Liver (tissue), 9 donors: Measurements from ENCODE around the gene TENM3. TPM values are rescaled to one million over a fixed set of nuclear protein-coding genes. Genes with fewer than 3 reads are reported as not detected.

Source experiments
- DNase-seq: peaks from one replicate; pipeline ENCODE4 v3.0.0-alpha.2; 2017; ENCODE audit warnings: low spot score
- H3K27ac ChIP-seq, 2 donors: one replicate each; pipeline ENCODE4 v1.7.0; 2013; ENCODE audit warnings: inconsistent platforms in 2 of 2, low read length in 2 of 2, control low read depth in 1 of 2, low read depth in 1 of 2, mild to moderate bottlenecking in 1 of 2
- H3K27me3 ChIP-seq, 4 donors: one replicate each; pipeline versions ENCODE4 v1.6.1 to v1.7.0; 2013; ENCODE audit warnings: low read length in 3 of 4, inconsistent platforms in 1 of 4, mild to moderate bottlenecking in 1 of 4, moderate library complexity in 1 of 4; ENCODE audit not compliant: control insufficient read depth in 4 of 4, insufficient read depth in 4 of 4
- H3K36me3 ChIP-seq, 4 donors: one replicate each; pipeline versions ENCODE4 v1.6.1 to v1.7.0; 2013; ENCODE audit warnings: low read length in 3 of 4, mild to moderate bottlenecking in 3 of 4, low read depth in 1 of 4, moderate library complexity in 1 of 4; ENCODE audit not compliant: control insufficient read depth in 4 of 4, insufficient read depth in 3 of 4
- H3K4me1 ChIP-seq, 4 donors: one replicate each; pipeline versions ENCODE4 v1.6.1 to v1.7.0; 2013; ENCODE audit warnings: low read length in 3 of 4, mild to moderate bottlenecking in 3 of 4, moderate library complexity in 1 of 4; ENCODE audit not compliant: control insufficient read depth in 4 of 4, insufficient read depth in 4 of 4
- H3K4me3 ChIP-seq, 3 donors: one replicate each; pipeline versions ENCODE4 v1.6.1 to v1.7.0; 2013; ENCODE audit warnings: low read length in 3 of 3, control low read depth in 1 of 3, low read depth in 1 of 3, mild to moderate bottlenecking in 1 of 3
- H3K9ac ChIP-seq, 2 donors: one replicate each; pipeline ENCODE4 v1.7.0; 2013; ENCODE audit warnings: low read length in 2 of 2, mild to moderate bottlenecking in 2 of 2, moderate library complexity in 2 of 2, control low read depth in 1 of 2, low read depth in 1 of 2
- H3K9me3 ChIP-seq, 4 donors: one replicate each; pipeline versions ENCODE4 v1.6.1 to v1.7.0; 2013; ENCODE audit warnings: low read length in 3 of 4; ENCODE audit not compliant: control insufficient read depth in 4 of 4
- EGR1 ChIP-seq, 2 donors: IDR thresholded peaks; 2 replicates each; pipeline ENCODE4 v1.6.1; 2016 to 2018; ENCODE audit warnings: antibody characterized with exemption in 2 of 2, low read depth in 2 of 2
- FOXA1 ChIP-seq: IDR thresholded peaks from 2 replicates; pipeline ENCODE4 v1.6.1; 2016; ENCODE audit warnings: antibody characterized with exemption
- FOXA2 ChIP-seq: IDR thresholded peaks from 2 replicates; pipeline ENCODE4 v1.6.1; 2016; ENCODE audit warnings: antibody characterized with exemption
- GABPA ChIP-seq, 2 donors: IDR thresholded peaks in 1 of 2; conservative IDR thresholded peaks in 1 of 2; 2 replicates each; pipeline ENCODE4 v1.6.1; 2016; ENCODE audit warnings: antibody characterized with exemption in 2 of 2, mild to moderate bottlenecking in 1 of 2, moderate library complexity in 1 of 2
- HNF4G ChIP-seq: IDR thresholded peaks from 2 replicates; pipeline ENCODE4 v1.6.1; 2016; ENCODE audit warnings: antibody characterized with exemption
- JUND ChIP-seq, 2 donors: IDR thresholded peaks; 2 replicates each; pipeline ENCODE4 v1.6.1; 2016; ENCODE audit warnings: antibody characterized with exemption in 2 of 2
- NR2F2 ChIP-seq: IDR thresholded peaks from 2 replicates; pipeline ENCODE4 v1.6.1; 2016; ENCODE audit warnings: antibody characterized with exemption
- RAD21 ChIP-seq, 2 donors: IDR thresholded peaks; 2 replicates each; pipeline ENCODE4 v1.6.1; 2016; ENCODE audit warnings: antibody characterized with exemption in 2 of 2, mild to moderate bottlenecking in 2 of 2
- RXRA ChIP-seq, 2 donors: IDR thresholded peaks; 2 replicates each; pipeline ENCODE4 v1.6.1; 2017 to 2018; ENCODE audit warnings: antibody characterized with exemption in 2 of 2, mild to moderate bottlenecking in 1 of 2
- SP1 ChIP-seq: IDR thresholded peaks from 2 replicates; pipeline ENCODE4 v1.6.1; 2018; ENCODE audit warnings: antibody characterized with exemption, mild to moderate bottlenecking
- TAF1 ChIP-seq: conservative IDR thresholded peaks from 2 replicates; pipeline ENCODE4 v1.6.1; 2016; ENCODE audit warnings: antibody characterized with exemption, mild to moderate bottlenecking
- YY1 ChIP-seq: IDR thresholded peaks from 2 replicates; pipeline ENCODE4 v1.6.1; 2016; ENCODE audit warnings: antibody characterized with exemption, mild to moderate bottlenecking
- WGBS: extraction: QIAGEN DNeasy Blood & Tissue Kit; methylation state at CpG from one replicate; pipeline ENCODE4 v1.1.7; 2013; 5-methylcytosine and 5-hydroxymethylcytosine counted together
- polyA plus RNA-seq, 2 donors: library from polyadenylated mRNA; stranded (reverse) in 1 of 2; unstranded in 1 of 2; fragments of 200-250 nt in 1 of 2; fragments of >200 nt in 1 of 2; fragmentation: Nextera tagmentation in 1 of 2; extraction: Ambion mirVana in 1 of 2; gene quantifications; one replicate each; pipeline versions ENCODE4 v1.2.1 to v1.2.3, GENCODE V29; 2013 to 2015
- total RNA-seq, 2 donors: library from RNA; depleted of rRNA; stranded (reverse); fragments of >200 nt; gene quantifications; one replicate each; pipeline ENCODE4 v1.2.3, GENCODE V29; 2014
- TF ChIP-seq, protein P1 (sequence below): IDR thresholded peaks from 2 replicates; pipeline ENCODE4 v1.6.1; 2016; ENCODE audit warnings: antibody characterized with exemption
- TF ChIP-seq, protein P2 (sequence below): IDR thresholded peaks from 2 replicates; pipeline ENCODE4 v1.6.1; 2016; ENCODE audit warnings: antibody characterized with exemption
- TF ChIP-seq, protein P3 (sequence below): IDR thresholded peaks from 2 replicates; pipeline ENCODE4 v1.6.1; 2016; ENCODE audit warnings: antibody characterized with exemption
- TF ChIP-seq, protein P4 (sequence below): fragments of 150-350 bp; IDR thresholded peaks from 2 replicates; pipeline ENCODE4 v1.5.1; 2017; ENCODE audit warnings: improper control_type of control experiment, low read depth, low read length; ENCODE audit not compliant: missing input control
- TF ChIP-seq, protein P5 (sequence below): IDR thresholded peaks from 2 replicates; pipeline ENCODE4 v1.6.1; 2016; ENCODE audit warnings: antibody characterized with exemption, mild to moderate bottlenecking
- donor health status: healthy.
- donor health status: healthy.
- donor health status: healthy.
- donor health status: healthy.
- donor health status: healthy.

The TENM3 gene
- total and polyA plus RNA-seq, 4 donors, result 0.32 to 16.8 (median 0.70) TPM

DNA sequence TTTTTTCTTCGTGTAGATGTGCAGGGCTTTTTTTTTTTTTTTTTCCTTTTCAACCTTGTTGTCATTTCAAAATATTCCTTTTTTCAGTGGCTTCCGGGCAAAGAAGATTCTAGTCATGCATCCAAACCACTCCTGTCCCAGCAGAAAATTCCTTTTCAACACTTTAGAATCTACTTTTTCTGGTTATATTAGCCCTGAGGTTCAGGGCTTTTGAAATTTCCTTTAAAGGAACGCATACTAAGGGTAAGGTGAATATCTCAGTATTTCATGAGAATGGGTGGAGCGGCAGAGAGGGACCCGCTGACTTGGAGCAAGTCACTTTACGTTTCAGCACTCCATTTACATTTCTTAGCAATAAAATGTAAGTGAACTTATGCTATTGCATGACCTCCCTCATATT is 15.6 kb upstream of the TENM3 start (continued):
- TF ChIP-seq, protein P1, sequence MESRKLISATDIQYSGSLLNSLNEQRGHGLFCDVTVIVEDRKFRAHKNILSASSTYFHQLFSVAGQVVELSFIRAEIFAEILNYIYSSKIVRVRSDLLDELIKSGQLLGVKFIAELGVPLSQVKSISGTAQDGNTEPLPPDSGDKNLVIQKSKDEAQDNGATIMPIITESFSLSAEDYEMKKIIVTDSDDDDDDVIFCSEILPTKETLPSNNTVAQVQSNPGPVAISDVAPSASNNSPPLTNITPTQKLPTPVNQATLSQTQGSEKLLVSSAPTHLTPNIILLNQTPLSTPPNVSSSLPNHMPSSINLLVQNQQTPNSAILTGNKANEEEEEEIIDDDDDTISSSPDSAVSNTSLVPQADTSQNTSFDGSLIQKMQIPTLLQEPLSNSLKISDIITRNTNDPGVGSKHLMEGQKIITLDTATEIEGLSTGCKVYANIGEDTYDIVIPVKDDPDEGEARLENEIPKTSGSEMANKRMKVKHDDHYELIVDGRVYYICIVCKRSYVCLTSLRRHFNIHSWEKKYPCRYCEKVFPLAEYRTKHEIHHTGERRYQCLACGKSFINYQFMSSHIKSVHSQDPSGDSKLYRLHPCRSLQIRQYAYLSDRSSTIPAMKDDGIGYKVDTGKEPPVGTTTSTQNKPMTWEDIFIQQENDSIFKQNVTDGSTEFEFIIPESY, result no peak
- TF ChIP-seq, protein P2, sequence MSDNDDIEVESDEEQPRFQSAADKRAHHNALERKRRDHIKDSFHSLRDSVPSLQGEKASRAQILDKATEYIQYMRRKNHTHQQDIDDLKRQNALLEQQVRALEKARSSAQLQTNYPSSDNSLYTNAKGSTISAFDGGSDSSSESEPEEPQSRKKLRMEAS, result no peak
- TF ChIP-seq, protein P3, sequence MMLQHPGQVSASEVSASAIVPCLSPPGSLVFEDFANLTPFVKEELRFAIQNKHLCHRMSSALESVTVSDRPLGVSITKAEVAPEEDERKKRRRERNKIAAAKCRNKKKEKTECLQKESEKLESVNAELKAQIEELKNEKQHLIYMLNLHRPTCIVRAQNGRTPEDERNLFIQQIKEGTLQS, result no peak
- no peak for TF ChIP-seq GABPA (IDR thresholded peaks at IDR 0.05 in 1 of 2, conservative IDR thresholded peaks at IDR 0.05 in 1 of 2)
- no peak for TF ChIP-seq EGR1 (IDR thresholded peaks at IDR 0.05; ENCODE audit: low read depth in 2 of 2)

DNA sequence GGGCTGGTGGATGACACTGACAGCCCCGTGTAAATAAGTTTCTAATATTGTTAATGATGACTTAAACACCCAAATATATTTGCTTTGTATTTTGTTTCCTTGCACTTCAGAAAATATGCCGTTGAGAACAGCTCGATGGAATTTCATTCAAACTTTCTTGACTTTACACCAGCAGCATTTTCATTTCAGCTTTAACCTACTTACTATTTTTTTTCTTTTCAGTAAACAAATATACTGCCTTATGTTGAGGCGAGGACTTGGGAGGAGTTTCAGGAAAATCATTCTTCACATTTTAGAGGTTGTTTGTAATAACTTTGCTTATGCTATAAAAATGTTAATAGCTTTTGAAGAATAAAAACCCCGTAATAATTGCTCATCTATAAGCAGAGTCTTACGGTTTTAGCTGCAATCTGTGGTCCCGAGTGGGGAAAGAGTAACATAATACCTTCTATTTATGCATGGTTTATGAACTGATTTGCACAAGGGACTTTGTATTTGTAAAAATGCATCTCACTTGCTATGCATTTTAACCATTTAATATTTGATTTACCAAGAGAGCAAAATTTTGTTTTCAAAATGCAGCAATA is 14.1 kb upstream of the TENM3 start:
- 84% methylated on average over 7 of the region's 7 CpGs for WGBS
- H3K27me3 ChIP-seq, result no peaks in the 10 kb centered on the region
- no peak for DNase-seq

More for the DNA sequence above, 14.1 kb upstream of the TENM3 start:
- Histone ChIP-seq H3K36me3 (no peaks in the 10 kb centered on the region), H3K4me3 (no peak overlapping the region), H3K4me1 (peaks cover 2 to 6% (median 3%) of the 10 kb centered on the region in 4 donors), H3K27ac (no peak overlapping the region), H3K9me3 (no peaks in the 10 kb centered on the region), H3K9ac (no peak overlapping the region)
- TF ChIP-seq FOXA1 (no peak), HNF4G (no peak), JUND (IDR thresholded peaks at IDR 0.05) (no peak), YY1 (no peak), RXRA (IDR thresholded peaks at IDR 0.05) (no peak), EGR1 (IDR thresholded peaks at IDR 0.05; ENCODE audit: low read depth in 2 of 2) (no peak), FOXA2 (no peak), RAD21 (IDR thresholded peaks at IDR 0.05) (no peak), GABPA (IDR thresholded peaks at IDR 0.05 in 1 of 2, conservative IDR thresholded peaks at IDR 0.05 in 1 of 2) (no peak), NR2F2 (no peak), TAF1 (no peak), SP1 (no peak)
- TF ChIP-seq, protein P4, sequence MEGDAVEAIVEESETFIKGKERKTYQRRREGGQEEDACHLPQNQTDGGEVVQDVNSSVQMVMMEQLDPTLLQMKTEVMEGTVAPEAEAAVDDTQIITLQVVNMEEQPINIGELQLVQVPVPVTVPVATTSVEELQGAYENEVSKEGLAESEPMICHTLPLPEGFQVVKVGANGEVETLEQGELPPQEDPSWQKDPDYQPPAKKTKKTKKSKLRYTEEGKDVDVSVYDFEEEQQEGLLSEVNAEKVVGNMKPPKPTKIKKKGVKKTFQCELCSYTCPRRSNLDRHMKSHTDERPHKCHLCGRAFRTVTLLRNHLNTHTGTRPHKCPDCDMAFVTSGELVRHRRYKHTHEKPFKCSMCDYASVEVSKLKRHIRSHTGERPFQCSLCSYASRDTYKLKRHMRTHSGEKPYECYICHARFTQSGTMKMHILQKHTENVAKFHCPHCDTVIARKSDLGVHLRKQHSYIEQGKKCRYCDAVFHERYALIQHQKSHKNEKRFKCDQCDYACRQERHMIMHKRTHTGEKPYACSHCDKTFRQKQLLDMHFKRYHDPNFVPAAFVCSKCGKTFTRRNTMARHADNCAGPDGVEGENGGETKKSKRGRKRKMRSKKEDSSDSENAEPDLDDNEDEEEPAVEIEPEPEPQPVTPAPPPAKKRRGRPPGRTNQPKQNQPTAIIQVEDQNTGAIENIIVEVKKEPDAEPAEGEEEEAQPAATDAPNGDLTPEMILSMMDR, result no peak
- TF ChIP-seq, protein P5, sequence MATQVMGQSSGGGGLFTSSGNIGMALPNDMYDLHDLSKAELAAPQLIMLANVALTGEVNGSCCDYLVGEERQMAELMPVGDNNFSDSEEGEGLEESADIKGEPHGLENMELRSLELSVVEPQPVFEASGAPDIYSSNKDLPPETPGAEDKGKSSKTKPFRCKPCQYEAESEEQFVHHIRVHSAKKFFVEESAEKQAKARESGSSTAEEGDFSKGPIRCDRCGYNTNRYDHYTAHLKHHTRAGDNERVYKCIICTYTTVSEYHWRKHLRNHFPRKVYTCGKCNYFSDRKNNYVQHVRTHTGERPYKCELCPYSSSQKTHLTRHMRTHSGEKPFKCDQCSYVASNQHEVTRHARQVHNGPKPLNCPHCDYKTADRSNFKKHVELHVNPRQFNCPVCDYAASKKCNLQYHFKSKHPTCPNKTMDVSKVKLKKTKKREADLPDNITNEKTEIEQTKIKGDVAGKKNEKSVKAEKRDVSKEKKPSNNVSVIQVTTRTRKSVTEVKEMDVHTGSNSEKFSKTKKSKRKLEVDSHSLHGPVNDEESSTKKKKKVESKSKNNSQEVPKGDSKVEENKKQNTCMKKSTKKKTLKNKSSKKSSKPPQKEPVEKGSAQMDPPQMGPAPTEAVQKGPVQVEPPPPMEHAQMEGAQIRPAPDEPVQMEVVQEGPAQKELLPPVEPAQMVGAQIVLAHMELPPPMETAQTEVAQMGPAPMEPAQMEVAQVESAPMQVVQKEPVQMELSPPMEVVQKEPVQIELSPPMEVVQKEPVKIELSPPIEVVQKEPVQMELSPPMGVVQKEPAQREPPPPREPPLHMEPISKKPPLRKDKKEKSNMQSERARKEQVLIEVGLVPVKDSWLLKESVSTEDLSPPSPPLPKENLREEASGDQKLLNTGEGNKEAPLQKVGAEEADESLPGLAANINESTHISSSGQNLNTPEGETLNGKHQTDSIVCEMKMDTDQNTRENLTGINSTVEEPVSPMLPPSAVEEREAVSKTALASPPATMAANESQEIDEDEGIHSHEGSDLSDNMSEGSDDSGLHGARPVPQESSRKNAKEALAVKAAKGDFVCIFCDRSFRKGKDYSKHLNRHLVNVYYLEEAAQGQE, result no peak
- TF ChIP-seq, protein P1, result no peak
- TF ChIP-seq, protein P2, result no peak
- TF ChIP-seq, protein P3, result no peak
